ENCODE results near the gene DEXI.

Gene DEXI

DNA sequence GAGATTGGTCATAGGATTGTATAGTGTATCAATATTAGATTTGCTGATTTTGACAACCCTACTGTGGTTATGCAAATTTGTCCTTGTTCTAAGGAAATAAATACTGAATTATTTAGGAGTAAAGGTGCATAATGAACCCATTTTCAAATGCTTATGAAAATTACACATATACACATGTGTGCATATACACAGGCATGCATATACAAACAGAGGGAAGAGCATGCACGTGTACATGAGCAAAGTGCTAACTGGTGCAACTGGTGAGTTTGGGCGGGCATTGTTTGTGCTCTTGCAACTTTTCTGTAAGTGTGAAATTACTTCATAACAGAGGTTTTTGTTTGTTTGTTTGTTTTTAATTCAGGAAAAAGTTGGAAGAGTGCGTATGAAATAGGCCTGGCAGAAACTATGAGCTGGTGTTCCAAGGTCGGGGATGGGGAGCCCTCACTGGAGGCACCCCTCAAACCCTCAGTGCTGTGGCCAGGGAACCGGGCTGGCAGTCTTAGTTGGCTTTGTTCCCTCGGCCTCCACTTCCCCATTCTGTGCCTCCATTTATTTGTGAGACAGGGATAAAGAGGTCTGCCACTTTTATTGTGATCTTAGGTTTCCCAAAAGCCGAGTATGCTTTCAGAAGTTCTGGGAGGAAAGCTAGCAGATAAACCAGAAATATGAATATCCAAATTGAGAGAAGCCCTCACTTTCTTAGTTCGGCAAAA lies 5.8 kb downstream of the DEXI start:
- no peak for TF ChIP-seq ZNF266 (tag by site-specific recombination; IDR thresholded peaks at IDR 0.05; ENCODE audit: low read depth)
- peaks cover 0 to 64% of the 10 kb centered on the region in 2 experiments; a peak in 2 of 3 replicates for H3K36me3 ChIP-seq (ENCODE audit: control insufficient read depth in 2 of 2, insufficient read depth in 1 of 2, low read length in 2 of 2)
- no peak overlapping the region for H3K4me3 ChIP-seq (ENCODE audit: low read depth, low read length)
- POLR2A ChIA-PET = interaction anchor here (0.6 to 1.2 kb wide), 2 partner anchors 319 to 544 kb away, joined by 4 read pairs; partner anchors contain the start of gene SOCS1
- no peak overlapping the region for H3K27ac ChIP-seq (ENCODE audit: extremely low read depth, low read depth, low read length)
- peaks cover 7% of the 10 kb centered on the region for H3K4me1 ChIP-seq (ENCODE audit: control insufficient read depth, insufficient read depth, low read length)
- H3K9me3 ChIP-seq (ENCODE audit: control insufficient read depth, insufficient read depth, low read depth, low read length) = no peaks in the 10 kb centered on the region
- CTCF ChIA-PET = no interaction called here

DNA sequence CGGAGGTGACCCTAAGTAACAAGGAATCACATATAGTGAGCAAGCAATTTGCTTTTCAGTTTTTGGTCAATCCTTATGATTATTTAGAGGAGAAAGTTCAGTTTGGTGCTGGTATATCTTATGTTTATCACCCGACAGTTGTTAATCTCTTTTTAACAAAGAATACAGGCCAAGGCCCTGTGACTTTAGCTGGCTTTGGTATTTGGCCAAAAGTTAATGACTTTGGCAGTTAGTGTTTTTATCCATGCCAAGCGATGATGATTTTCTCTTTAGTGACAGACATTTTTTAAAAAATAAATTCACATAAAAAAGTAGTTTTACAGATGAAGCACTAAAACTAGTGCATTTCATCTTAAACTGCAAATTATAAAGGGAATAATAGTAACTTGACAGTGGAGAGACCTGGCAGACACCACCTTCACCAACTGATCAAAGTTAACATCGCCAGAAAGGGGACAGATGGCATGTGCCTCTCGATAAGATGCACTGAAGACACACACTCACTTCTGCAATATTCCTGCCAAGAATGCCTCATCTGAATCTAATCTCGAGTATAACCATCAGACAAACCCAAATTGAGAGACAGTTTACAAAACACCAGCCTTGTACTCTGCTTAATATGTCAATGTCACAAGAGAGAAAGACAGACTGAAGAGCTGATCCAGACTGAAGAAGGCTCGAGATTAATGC lies 6.9 kb downstream of the DEXI start:
- ChIA-PET POLR2A (no interaction called here), CTCF (no interaction called here)
- peaks cover 0 to 64% of the 10 kb centered on the region in 2 experiments; a peak in 2 of 3 replicates for H3K36me3 ChIP-seq (ENCODE audit: control insufficient read depth in 2 of 2, insufficient read depth in 1 of 2, low read length in 2 of 2)
- no peaks in the 10 kb centered on the region for H3K9me3 ChIP-seq (ENCODE audit: control insufficient read depth, insufficient read depth, low read depth, low read length)
- no peak for TF ChIP-seq ZNF600 (tag by site-specific recombination; IDR thresholded peaks at IDR 0.05)
- TF ChIP-seq ZNF423 (tag by site-specific recombination; IDR thresholded peaks at IDR 0.05) = no peak
- no peak for TF ChIP-seq HOXA7 (CRISPR knock-in tag; IDR thresholded peaks at IDR 0.05; ENCODE audit: borderline replicate concordance)
- no peak for TF ChIP-seq ZNF114 (tag by site-specific recombination; IDR thresholded peaks at IDR 0.05)
- TF ChIP-seq ZBTB20 (tag by site-specific recombination; IDR thresholded peaks at IDR 0.05) = no peak
- TF ChIP-seq ZNF311 (tag by site-specific recombination; IDR thresholded peaks at IDR 0.05; ENCODE audit: borderline replicate concordance) = no peak
- no peak for TF ChIP-seq ZNF404 (tag by site-specific recombination; IDR thresholded peaks at IDR 0.05)
- TF ChIP-seq ZNF324 (tag by site-specific recombination; IDR thresholded peaks at IDR 0.05) = no peak
- TF ChIP-seq OSR2 (tag by site-specific recombination; IDR thresholded peaks at IDR 0.05) = no peak
- TF ChIP-seq, protein P1, sequence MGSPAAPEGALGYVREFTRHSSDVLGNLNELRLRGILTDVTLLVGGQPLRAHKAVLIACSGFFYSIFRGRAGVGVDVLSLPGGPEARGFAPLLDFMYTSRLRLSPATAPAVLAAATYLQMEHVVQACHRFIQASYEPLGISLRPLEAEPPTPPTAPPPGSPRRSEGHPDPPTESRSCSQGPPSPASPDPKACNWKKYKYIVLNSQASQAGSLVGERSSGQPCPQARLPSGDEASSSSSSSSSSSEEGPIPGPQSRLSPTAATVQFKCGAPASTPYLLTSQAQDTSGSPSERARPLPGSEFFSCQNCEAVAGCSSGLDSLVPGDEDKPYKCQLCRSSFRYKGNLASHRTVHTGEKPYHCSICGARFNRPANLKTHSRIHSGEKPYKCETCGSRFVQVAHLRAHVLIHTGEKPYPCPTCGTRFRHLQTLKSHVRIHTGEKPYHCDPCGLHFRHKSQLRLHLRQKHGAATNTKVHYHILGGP (tag by site-specific recombination; IDR thresholded peaks at IDR 0.05) = no peak
- no peak for TF ChIP-seq ZFHX2 (tag by site-specific recombination; conservative IDR thresholded peaks at IDR 0.05)
- TF ChIP-seq ZSCAN18 (tag by site-specific recombination; IDR thresholded peaks at IDR 0.05) = no peak
- TF ChIP-seq YY1 (tag by site-specific recombination; IDR thresholded peaks at IDR 0.05) = no peak
- TF ChIP-seq ZFP37 (tag by site-specific recombination; IDR thresholded peaks at IDR 0.05) = no peak
- TF ChIP-seq ZNF391 (tag by site-specific recombination; IDR thresholded peaks at IDR 0.05; ENCODE audit: borderline replicate concordance, low read depth) = no peak
- no peak for TF ChIP-seq ZNF16 (tag by site-specific recombination; IDR thresholded peaks at IDR 0.05; ENCODE audit: low read depth)
- TF ChIP-seq, protein P2, sequence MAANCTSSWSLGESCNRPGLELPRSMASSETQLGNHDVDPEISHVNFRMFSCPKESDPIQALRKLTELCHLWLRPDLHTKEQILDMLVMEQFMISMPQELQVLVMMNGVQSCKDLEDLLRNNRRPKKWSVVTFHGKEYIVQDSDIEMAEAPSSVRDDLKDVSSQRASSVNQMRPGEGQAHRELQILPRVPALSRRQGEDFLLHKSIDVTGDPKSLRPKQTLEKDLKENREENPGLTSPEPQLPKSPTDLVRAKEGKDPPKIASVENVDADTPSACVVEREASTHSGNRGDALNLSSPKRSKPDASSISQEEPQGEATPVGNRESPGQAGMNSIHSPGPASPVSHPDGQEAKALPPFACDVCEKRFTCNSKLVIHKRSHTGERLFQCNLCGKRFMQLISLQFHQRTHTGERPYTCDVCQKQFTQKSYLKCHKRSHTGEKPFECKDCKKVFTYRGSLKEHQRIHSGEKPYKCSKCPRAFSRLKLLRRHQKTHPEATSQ (tag by site-specific recombination; IDR thresholded peaks at IDR 0.05) = no peak
- H3K27ac ChIP-seq (ENCODE audit: extremely low read depth, low read depth, low read length) = no peak overlapping the region
- H3K4me3 ChIP-seq (ENCODE audit: low read depth, low read length) = no peak overlapping the region
- 0 out of 2 replicates have a peak, but pooled peaks cover under 1% of the 10 kb centered on the region for H3K4me1 ChIP-seq (ENCODE audit: control insufficient read depth, insufficient read depth, low read length)

Measured in HEK293 (cell line).